CD14-positive monocyte (primary cell): ENCODE measurements around the gene MARCHF5. TPM values are rescaled to one million over a fixed set of nuclear protein-coding genes. Genes with fewer than 3 reads are reported as not detected.
"Not testable (repeated sequence)": the region's sequence is repeated elsewhere in the genome, so short reads cannot be mapped to it uniquely, and the experiment has no call there.

Experiments used
- DNase-seq, 3 donors: peaks; one replicate each; pipeline ENCODE4 v3.0.0-alpha.2; 2011 to 2022
- H2AFZ ChIP-seq: 2 replicates; pipeline ENCODE4 v1.6.0; 2012; ENCODE audit warnings: mild to moderate bottlenecking, low read depth, low read length, inconsistent platforms; ENCODE audit not compliant: insufficient read depth, poor library complexity, severe bottlenecking
- H3K27ac ChIP-seq, 2 donors: 1 replicate in 1 of 2; 2 replicates in 1 of 2; pipeline ENCODE4 v1.5.1; 2012 to 2013; ENCODE audit warnings: low read length in 2 of 2, control low read depth in 1 of 2, inconsistent platforms in 1 of 2, low read depth in 1 of 2, mild to moderate bottlenecking in 1 of 2
- H3K27me3 ChIP-seq, 2 donors: one replicate each; pipeline versions ENCODE4 v1.6.0 to v1.6.1; 2011 to 2013; ENCODE audit warnings: low read length in 2 of 2; ENCODE audit not compliant: control insufficient read depth in 2 of 2, insufficient read depth in 2 of 2
- H3K36me3 ChIP-seq, 2 donors: replicated peaks in 1 of 2; 1 replicate in 1 of 2; 2 replicates in 1 of 2; pipeline versions ENCODE4 v1.5.1 to v1.6.1; 2012 to 2013; ENCODE audit warnings: low read length in 2 of 2, control low read depth in 1 of 2, inconsistent platforms in 1 of 2, mild to moderate bottlenecking in 1 of 2; ENCODE audit not compliant: insufficient read depth in 2 of 2, control insufficient read depth in 1 of 2
- H3K4me1 ChIP-seq, 2 donors: 1 replicate in 1 of 2; 2 replicates in 1 of 2; pipeline versions ENCODE4 v1.5.1 to v1.6.1; 2012 to 2013; ENCODE audit warnings: low read length in 2 of 2, control low read depth in 1 of 2, inconsistent platforms in 1 of 2, mild to moderate bottlenecking in 1 of 2, moderate library complexity in 1 of 2; ENCODE audit not compliant: insufficient read depth in 2 of 2, control insufficient read depth in 1 of 2
- H3K4me2 ChIP-seq: replicated peaks from 2 replicates; pipeline ENCODE3; 2012; ENCODE audit warnings: low read length, moderate library complexity, mild to moderate bottlenecking; ENCODE audit not compliant: poor library complexity, severe bottlenecking; ENCODE audit errors: extremely low read depth
- H3K4me3 ChIP-seq, 3 experiments: fragments of 200-600 bp in 1 of 3; sonication (generic) in 1 of 3; replicated peaks in 1 of 3; 1 replicate in 2 of 3; 2 replicates in 1 of 3; pipeline ENCODE4 v1.5.1; 2011 to 2013; ENCODE audit warnings: low read length in 3 of 3, mild to moderate bottlenecking in 3 of 3, control low read depth in 2 of 3, low read depth in 2 of 3, inconsistent platforms in 1 of 3, moderate library complexity in 1 of 3
- H3K79me2 ChIP-seq: 2 replicates; pipeline ENCODE4 v1.6.0; 2012; ENCODE audit warnings: mild to moderate bottlenecking, control low read depth, inconsistent platforms, low read length, moderate library complexity; ENCODE audit not compliant: insufficient read depth
- H3K9ac ChIP-seq: 2 replicates; pipeline ENCODE4 v1.6.0; 2017; ENCODE audit warnings: low read length, mild to moderate bottlenecking; ENCODE audit not compliant: insufficient read depth, poor library complexity, severe bottlenecking
- H3K9me3 ChIP-seq, 2 donors: replicated peaks in 1 of 2; 1 replicate in 1 of 2; 2 replicates in 1 of 2; pipeline versions ENCODE4 v1.5.1 to v1.6.1; 2012 to 2013; ENCODE audit warnings: low read length in 2 of 2, control low read depth in 1 of 2; ENCODE audit not compliant: control insufficient read depth in 1 of 2, insufficient read depth in 1 of 2
- H4K20me1 ChIP-seq: 2 replicates; pipeline ENCODE4 v1.6.0; 2012; ENCODE audit warnings: mild to moderate bottlenecking, low read length, control low read depth, moderate library complexity; ENCODE audit not compliant: insufficient read depth
- H3K27ac Mint-ChIP-seq, 7 donors: one replicate each; pipeline ENCODE4 v1.8.0; 2020; ENCODE audit warnings: mild to moderate bottlenecking in 7 of 7, mixed read lengths in 7 of 7, moderate library complexity in 6 of 7, inconsistent platforms in 2 of 7
- H3K27me3 Mint-ChIP-seq, 3 donors: one replicate each; pipeline ENCODE4 v1.8.0; 2021 to 2022; ENCODE audit warnings: low read depth in 3 of 3, mild to moderate bottlenecking in 3 of 3, mixed read lengths in 3 of 3, moderate library complexity in 3 of 3, inconsistent platforms in 1 of 3
- H3K36me3 Mint-ChIP-seq, 2 donors: one replicate each; pipeline ENCODE4 v1.8.0; 2020; ENCODE audit warnings: mixed read lengths in 2 of 2, inconsistent platforms in 1 of 2, mild to moderate bottlenecking in 1 of 2
- H3K4me1 Mint-ChIP-seq: one replicate; pipeline ENCODE4 v1.8.0; 2020; ENCODE audit warnings: mild to moderate bottlenecking, mixed read lengths
- H3K4me3 Mint-ChIP-seq, 2 donors: one replicate each; pipeline ENCODE4 v1.8.0; 2020; ENCODE audit warnings: mild to moderate bottlenecking in 2 of 2, mixed read lengths in 2 of 2, moderate library complexity in 1 of 2
- H3K9me3 Mint-ChIP-seq, 7 donors: one replicate each; pipeline ENCODE4 v1.8.0; 2020 to 2022; ENCODE audit warnings: mixed read lengths in 7 of 7, mild to moderate bottlenecking in 6 of 7, moderate library complexity in 6 of 7, inconsistent platforms in 2 of 7
- WGBS: methylation state at CpG from one replicate; pipeline ENCODE4 v1.1.5; 2013; ENCODE audit warnings: missing lambda C conversion rate; ENCODE audit not compliant: insufficient coverage; 5-methylcytosine and 5-hydroxymethylcytosine counted together
- intact Hi-C, 2 donors: fragments of 100-400 bp; cut with micrococcal nuclease; formaldehyde crosslinking; loops; one replicate each; pipeline versions ENCODE4 v1.15.0 to v1.15.1; 2023
- polyA plus RNA-seq, 3 donors: library from polyadenylated mRNA; depleted of rRNA in 1 of 3; unstranded in 2 of 3; stranded (reverse) in 1 of 3; fragments of 300-500 nt in 2 of 3; fragments of >200 nt in 1 of 3; fragmentation: Illumina TruSeq in 2 of 3; gene quantifications; 1 replicate in 2 of 3; 2 replicates in 1 of 3; pipeline ENCODE4 v1.2.3, GENCODE V29; 2012 to 2021
- TF ChIP-seq, protein P1 (sequence below): fragments of 200-600 bp; IDR thresholded peaks from one replicate; pipeline ENCODE4 v1.8.0; 2022; ENCODE audit warnings: antibody characterized with exemption, mild to moderate bottlenecking

MARCHF5 gene
- polyA plus RNA-seq, 3 donors = 15.8 to 30.6 (median 29.6) TPM

DNA sequence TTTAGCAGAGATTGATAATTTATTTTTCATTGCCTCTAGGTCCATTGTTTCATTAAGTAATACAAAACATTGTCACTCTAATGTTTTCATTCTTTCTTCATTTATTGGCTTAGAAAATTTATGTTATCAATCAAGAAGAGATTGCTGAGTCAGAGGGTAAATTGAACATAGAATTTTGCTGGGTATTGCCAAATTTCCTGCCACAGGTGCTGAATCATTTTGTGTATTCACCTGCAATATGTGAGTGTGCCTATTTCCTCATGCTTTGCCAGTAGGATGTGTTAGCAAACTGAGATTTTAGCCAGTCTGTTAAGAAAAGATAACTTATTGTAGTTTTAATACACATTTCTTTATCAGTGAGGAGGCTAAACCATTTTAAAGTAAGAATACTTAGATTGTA, 38.0 kb downstream of the MARCHF5 start:
- Histone ChIP-seq H3K9ac (no peak overlapping the region), H3K4me3 (no peak overlapping the region), H3K4me1 (no peaks in the 10 kb centered on the region), H3K27me3 (no peaks in the 10 kb centered on the region), H3K4me2 (no peak overlapping the region), H4K20me1 (peaks cover 47% of the 10 kb centered on the region), H3K9me3 (no peaks in the 10 kb centered on the region), H3K36me3 (peaks cover 0 to 5% of the 10 kb centered on the region in 2 donors), H3K27ac (no peak overlapping the region), H2AFZ (no peak overlapping the region), H3K79me2 (peaks cover 32% of the 10 kb centered on the region)
- TF ChIP-seq, protein P1, sequence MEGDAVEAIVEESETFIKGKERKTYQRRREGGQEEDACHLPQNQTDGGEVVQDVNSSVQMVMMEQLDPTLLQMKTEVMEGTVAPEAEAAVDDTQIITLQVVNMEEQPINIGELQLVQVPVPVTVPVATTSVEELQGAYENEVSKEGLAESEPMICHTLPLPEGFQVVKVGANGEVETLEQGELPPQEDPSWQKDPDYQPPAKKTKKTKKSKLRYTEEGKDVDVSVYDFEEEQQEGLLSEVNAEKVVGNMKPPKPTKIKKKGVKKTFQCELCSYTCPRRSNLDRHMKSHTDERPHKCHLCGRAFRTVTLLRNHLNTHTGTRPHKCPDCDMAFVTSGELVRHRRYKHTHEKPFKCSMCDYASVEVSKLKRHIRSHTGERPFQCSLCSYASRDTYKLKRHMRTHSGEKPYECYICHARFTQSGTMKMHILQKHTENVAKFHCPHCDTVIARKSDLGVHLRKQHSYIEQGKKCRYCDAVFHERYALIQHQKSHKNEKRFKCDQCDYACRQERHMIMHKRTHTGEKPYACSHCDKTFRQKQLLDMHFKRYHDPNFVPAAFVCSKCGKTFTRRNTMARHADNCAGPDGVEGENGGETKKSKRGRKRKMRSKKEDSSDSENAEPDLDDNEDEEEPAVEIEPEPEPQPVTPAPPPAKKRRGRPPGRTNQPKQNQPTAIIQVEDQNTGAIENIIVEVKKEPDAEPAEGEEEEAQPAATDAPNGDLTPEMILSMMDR = no peak
- H3K4me3 Mint-ChIP-seq = no peak overlapping the region
- no peaks in the 10 kb centered on the region for H3K27me3 Mint-ChIP-seq
- H3K27ac Mint-ChIP-seq = peak overlapping the region in 1 of 7 donors; percentile 15
- H3K9me3 Mint-ChIP-seq = no peaks in the 10 kb centered on the region
- no peak for DNase-seq
- peaks cover 16 to 34% of the 10 kb centered on the region in 2 donors for H3K36me3 Mint-ChIP-seq
- intact Hi-C loops = no loop called here
- peaks cover 11% of the 10 kb centered on the region for H3K4me1 Mint-ChIP-seq

DNA sequence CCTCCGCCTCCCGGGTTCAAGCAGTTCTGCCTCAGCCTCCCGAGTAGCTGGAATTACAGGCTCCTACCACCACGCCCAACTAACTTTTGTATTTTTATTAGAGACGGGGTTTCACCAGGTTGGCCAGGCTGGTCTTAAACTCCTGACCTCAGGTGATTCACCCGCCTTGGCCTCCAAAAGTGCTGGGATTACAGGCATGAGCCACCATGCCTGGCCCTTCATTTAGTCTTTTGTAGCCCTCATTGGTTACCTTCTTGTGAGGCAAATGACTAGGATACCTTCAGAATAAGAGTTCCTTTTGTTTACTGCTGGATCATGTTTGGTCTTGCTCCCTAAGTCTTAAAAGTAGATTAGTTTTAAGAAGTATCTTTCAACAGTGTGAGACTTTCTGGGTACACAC, 39.0 kb downstream of the MARCHF5 start:
- H3K9me3 Mint-ChIP-seq, H3K4me2 ChIP-seq, H3K27me3 ChIP-seq, H3K27ac ChIP-seq, H3K9ac ChIP-seq, H3K4me3 Mint-ChIP-seq, H2AFZ ChIP-seq, H3K36me3 ChIP-seq, H3K9me3 ChIP-seq, H3K27me3 Mint-ChIP-seq, H3K4me1 ChIP-seq, H3K4me3 ChIP-seq, intact Hi-C loops, DNase-seq: not testable (repeated sequence)
- Histone ChIP-seq H4K20me1 (peaks cover 42% of the 10 kb centered on the region), H3K79me2 (peaks cover 26% of the 10 kb centered on the region)
- WGBS = 94% methylated on average over 6 of the region's 6 CpGs
- peaks cover 11% of the 10 kb centered on the region for H3K4me1 Mint-ChIP-seq
- peaks cover 12 to 31% of the 10 kb centered on the region in 2 donors for H3K36me3 Mint-ChIP-seq
- peak overlapping the region in 2 of 7 donors; percentile 18 to 34 for H3K27ac Mint-ChIP-seq
